CD4-positive, CD25-positive, alpha-beta regulatory T cell (primary cell): Measurements from ENCODE around the gene GAB3. TPM values are rescaled to one million over a fixed set of nuclear protein-coding genes. Genes with fewer than 3 reads are reported as not detected.

ENCODE experiments used
- ATAC-seq, 2 donors: fragments of 150-1000 bp; cut with Tn5 transposase; one replicate each; pipeline ENCODE4 v1.10.0; 2021; ENCODE audit warnings: low read depth in 2 of 2, moderate number of reproducible peaks in 2 of 2, moderate library complexity in 1 of 2
- DNase-seq, 3 donors: peaks; one replicate each; pipeline versions ENCODE4 v3.0.0 to v3.0.0-alpha.2; 2012 to 2022; ENCODE audit warnings: mixed read lengths in 1 of 3
- H3K27ac ChIP-seq: one replicate; pipeline ENCODE4 v1.7.0; 2013; ENCODE audit warnings: mild to moderate bottlenecking, low read length; ENCODE audit not compliant: insufficient read depth, poor library complexity, severe bottlenecking
- H3K27me3 ChIP-seq: one replicate; pipeline ENCODE4 v1.7.0; 2013; ENCODE audit warnings: low read length; ENCODE audit not compliant: control insufficient read depth, insufficient read depth
- H3K36me3 ChIP-seq: one replicate; pipeline ENCODE4 v1.7.0; 2013; ENCODE audit warnings: mild to moderate bottlenecking, low read length, moderate library complexity; ENCODE audit not compliant: control insufficient read depth, insufficient read depth
- H3K4me1 ChIP-seq: 2 replicates; pipeline ENCODE4 v1.7.0; 2013; ENCODE audit warnings: mild to moderate bottlenecking, low read length; ENCODE audit not compliant: insufficient read depth, control insufficient read depth, poor library complexity, severe bottlenecking
- H3K4me3 ChIP-seq: one replicate; pipeline ENCODE4 v1.7.0; 2013; ENCODE audit warnings: low read depth, mild to moderate bottlenecking, low read length, moderate library complexity
- H3K9me3 ChIP-seq, 2 experiments: 1 replicate in 1 of 2; 2 replicates in 1 of 2; pipeline ENCODE4 v1.7.0; 2013; ENCODE audit warnings: low read length in 2 of 2, mild to moderate bottlenecking in 1 of 2, moderate library complexity in 1 of 2; ENCODE audit not compliant: control insufficient read depth in 2 of 2
- H3K27ac Mint-ChIP-seq, 3 donors: one replicate each; pipeline ENCODE4 v1.8.0; 2020 to 2022; ENCODE audit warnings: mild to moderate bottlenecking in 3 of 3, mixed read lengths in 3 of 3, moderate library complexity in 2 of 3
- H3K27me3 Mint-ChIP-seq: one replicate; pipeline ENCODE4 v1.8.0; 2022; ENCODE audit warnings: mild to moderate bottlenecking, mixed read lengths
- H3K36me3 Mint-ChIP-seq: one replicate; pipeline ENCODE4 v1.8.0; 2020; ENCODE audit warnings: mixed read lengths
- H3K4me1 Mint-ChIP-seq, 4 donors: one replicate each; pipeline ENCODE4 v1.8.0; 2020 to 2022; ENCODE audit warnings: mixed read lengths in 4 of 4, mild to moderate bottlenecking in 1 of 4
- H3K4me3 Mint-ChIP-seq, 4 donors: one replicate each; pipeline ENCODE4 v1.8.0; 2020 to 2022; ENCODE audit warnings: mild to moderate bottlenecking in 4 of 4, mixed read lengths in 4 of 4, moderate library complexity in 3 of 4
- H3K9me3 Mint-ChIP-seq, 7 donors: one replicate each; pipeline ENCODE4 v1.8.0; 2020 to 2022; ENCODE audit warnings: mixed read lengths in 7 of 7, mild to moderate bottlenecking in 3 of 7, moderate library complexity in 2 of 7
- polyA plus RNA-seq, 4 donors: library from polyadenylated mRNA; unstranded; fragments of 300-500 nt; fragmentation: Illumina TruSeq; gene quantifications; one replicate each; pipeline ENCODE4 v1.2.3, GENCODE V29; 2021
- total RNA-seq: library from RNA; stranded (reverse); gene quantifications from one replicate; pipeline ENCODE4 v1.2.3, GENCODE V29; 2022

Gene GAB3
- total RNA-seq = 6.0 TPM
- 1 to 10 TPM in 1 of 4 donors, under 1 TPM in 3; 0.07 to 1.5 (median 0.55) TPM for polyA plus RNA-seq

GRCh38 chrX:154750301-154751202 lies at the start of gene GAB3:
Gene GAB3, minus strand, starts transcription at chrX:154751077. Its CDS starts 52 bp downstream, at chrX:154751025.
- peak; percentile 59 to 69 for ATAC-seq
- Histone ChIP-seq H3K36me3 (no peaks in the 10 kb centered on the region), H3K4me3 (peak within 1 kb of the TSS; percentile 76), H3K9me3 (no peaks in the 10 kb centered on the region), H3K4me1 (peaks cover 9% of the 10 kb centered on the region), H3K27ac (no peak within 1 kb of the TSS), H3K27me3 (no peaks in the 10 kb centered on the region)
- H3K4me3 Mint-ChIP-seq = peak within 1 kb of the TSS; percentile 78 to 90 (median 84)
- H3K36me3 Mint-ChIP-seq = no peaks in the 10 kb centered on the region
- no peaks in the 10 kb centered on the region for H3K9me3 Mint-ChIP-seq
- H3K27me3 Mint-ChIP-seq = peaks cover 5% of the 10 kb centered on the region
- peak; percentile 21 to 56 (median 34) for DNase-seq
- H3K27ac Mint-ChIP-seq = peak within 1 kb of the TSS in 1 of 3 donors; percentile 49
- peaks cover 6 to 17% (median 13%) of the 10 kb centered on the region in 4 donors for H3K4me1 Mint-ChIP-seq

GRCh38 chrX:154799556-154800348 lies 48.9 kb upstream of the GAB3 start:
- ATAC-seq = no peak
- peaks cover 11% of the 10 kb centered on the region for H3K4me1 ChIP-seq

GRCh38 chrX:154797006-154797405 lies 46.1 kb upstream of the GAB3 start:
- DNase-seq (no peak), ATAC-seq (no peak)
- Mint-ChIP-seq H3K9me3 (no peaks in the 10 kb centered on the region), H3K4me1 (peaks cover 0 to 39% (median 17%) of the 10 kb centered on the region in 4 donors), H3K4me3 (no peak overlapping the region), H3K36me3 (no peaks in the 10 kb centered on the region), H3K27me3 (no peaks in the 10 kb centered on the region), H3K27ac (no peak overlapping the region)
- no peaks in the 10 kb centered on the region for H3K27me3 ChIP-seq
- H3K36me3 ChIP-seq = no peaks in the 10 kb centered on the region
- no peak overlapping the region for H3K4me3 ChIP-seq
- no peak overlapping the region for H3K27ac ChIP-seq
- H3K9me3 ChIP-seq = no peaks in the 10 kb centered on the region
- H3K4me1 ChIP-seq = peaks cover 3% of the 10 kb centered on the region

More at GRCh38 chrX:154799556-154800348, 48.9 kb upstream of the GAB3 start:
- H3K36me3 Mint-ChIP-seq = no peaks in the 10 kb centered on the region
- Histone ChIP-seq H3K27ac (no peak overlapping the region), H3K4me3 (no peak overlapping the region), H3K36me3 (no peaks in the 10 kb centered on the region), H3K9me3 (no peaks in the 10 kb centered on the region), H3K27me3 (no peaks in the 10 kb centered on the region)
- no peaks in the 10 kb centered on the region for H3K27me3 Mint-ChIP-seq
- no peaks in the 10 kb centered on the region for H3K9me3 Mint-ChIP-seq
- H3K4me3 Mint-ChIP-seq = peak overlapping the region in 1 of 4 donors; percentile 45
- H3K27ac Mint-ChIP-seq = peak overlapping the region in 1 of 3 donors; percentile 64
- H3K4me1 Mint-ChIP-seq = peaks cover 7 to 54% (median 23%) of the 10 kb centered on the region in 4 donors
- DNase-seq = no peak

GRCh38 chrX:154795016-154795415 lies 44.1 kb upstream of the GAB3 start:
- ATAC-seq (no peak), DNase-seq (no peak)
- Histone ChIP-seq H3K4me1 (no peaks in the 10 kb centered on the region), H3K27me3 (no peaks in the 10 kb centered on the region), H3K9me3 (no peaks in the 10 kb centered on the region), H3K36me3 (no peaks in the 10 kb centered on the region), H3K27ac (no peak overlapping the region), H3K4me3 (no peak overlapping the region)
- Mint-ChIP-seq H3K36me3 (no peaks in the 10 kb centered on the region), H3K27me3 (no peaks in the 10 kb centered on the region), H3K9me3 (no peaks in the 10 kb centered on the region), H3K4me3 (no peak overlapping the region), H3K27ac (no peak overlapping the region), H3K4me1 (peaks cover 4 to 24% (median 11%) of the 10 kb centered on the region in 4 donors)

- no peak overlapping the region for H3K27ac Mint-ChIP-seq
- Histone ChIP-seq H3K27me3 (no peaks in the 10 kb centered on the region), H3K9me3 (no peaks in the 10 kb centered on the region), H3K4me1 (no peaks in the 10 kb centered on the region), H3K27ac (no peak overlapping the region), H3K4me3 (no peak overlapping the region), H3K36me3 (no peaks in the 10 kb centered on the region)
- DNase-seq (no peak), ATAC-seq (no peak)
- peaks cover 4 to 11% (median 5%) of the 10 kb centered on the region in 4 donors for H3K4me1 Mint-ChIP-seq
- peak overlapping the region in 2 of 4 donors; percentile 2 to 43 for H3K4me3 Mint-ChIP-seq
- H3K36me3 Mint-ChIP-seq = no peaks in the 10 kb centered on the region
- no peaks in the 10 kb centered on the region for H3K9me3 Mint-ChIP-seq
- no peaks in the 10 kb centered on the region for H3K27me3 Mint-ChIP-seq
These were observed 42.4 kb upstream of the GAB3 start for GRCh38 chrX:154793084-154793795.

- Mint-ChIP-seq H3K4me3 (no peak overlapping the region), H3K27ac (no peak overlapping the region), H3K4me1 (peaks cover 3 to 11% (median 5%) of the 10 kb centered on the region in 4 donors), H3K27me3 (no peaks in the 10 kb centered on the region), H3K9me3 (no peaks in the 10 kb centered on the region), H3K36me3 (peaks cover 2% of the 10 kb centered on the region)
- Histone ChIP-seq H3K36me3 (no peaks in the 10 kb centered on the region), H3K27me3 (no peaks in the 10 kb centered on the region), H3K27ac (no peak overlapping the region), H3K9me3 (no peaks in the 10 kb centered on the region), H3K4me1 (no peaks in the 10 kb centered on the region), H3K4me3 (no peak overlapping the region)
- DNase-seq = no peak
- ATAC-seq = no peak
These were observed 41.1 kb upstream of the GAB3 start for GRCh38 chrX:154791939-154792338.

GRCh38 chrX:154791467-154791866 lies 40.6 kb upstream of the GAB3 start:
- H3K36me3 Mint-ChIP-seq = peaks cover 3% of the 10 kb centered on the region
- no peak for ATAC-seq
- DNase-seq = no peak
- no peaks in the 10 kb centered on the region for H3K9me3 Mint-ChIP-seq
- Histone ChIP-seq H3K4me3 (no peak overlapping the region), H3K27me3 (no peaks in the 10 kb centered on the region), H3K4me1 (no peaks in the 10 kb centered on the region), H3K9me3 (no peaks in the 10 kb centered on the region), H3K27ac (no peak overlapping the region), H3K36me3 (no peaks in the 10 kb centered on the region)
- H3K27me3 Mint-ChIP-seq = no peaks in the 10 kb centered on the region
- no peak overlapping the region for H3K27ac Mint-ChIP-seq
- H3K4me3 Mint-ChIP-seq = no peak overlapping the region
- peaks cover 3 to 11% (median 3%) of the 10 kb centered on the region in 4 donors for H3K4me1 Mint-ChIP-seq
